Upper lobe of right lung (tissue), 1 donor: ENCODE measurements around the gene TUBB. TPM values are rescaled to one million over a fixed set of nuclear protein-coding genes. Genes with fewer than 3 reads are reported as not detected.

ENCODE experiments used
- ATAC-seq: fragments of 200-7000 bp; cut with Tn5 transposase; one replicate; pipeline ENCODE4 v1.9.1; 2020; ENCODE audit warnings: mild to moderate bottlenecking, moderate library complexity
- DNase-seq: peaks from one replicate; pipeline ENCODE4 v3.0.0-alpha.2; 2020
- H3K27ac ChIP-seq: fragments of 200-600 bp; one replicate; pipeline ENCODE4 v1.8.0; 2022
- H3K27me3 ChIP-seq: fragments of 200-600 bp; one replicate; pipeline ENCODE4 v1.8.0; 2022; ENCODE audit warnings: mild to moderate bottlenecking
- H3K36me3 ChIP-seq: fragments of 200-600 bp; one replicate; pipeline ENCODE4 v1.8.0; 2022
- H3K4me1 ChIP-seq: fragments of 200-600 bp; one replicate; pipeline ENCODE4 v1.8.0; 2022
- H3K4me3 ChIP-seq: fragments of 200-600 bp; one replicate; pipeline ENCODE4 v1.8.0; 2022; ENCODE audit warnings: mild to moderate bottlenecking
- H3K9me3 ChIP-seq: fragments of 200-600 bp; one replicate; pipeline ENCODE4 v1.8.0; 2022
- intact Hi-C: fragments of 100-400 bp; cut with DNase I; formaldehyde crosslinking; loops from one replicate; pipeline ENCODE4 v1.11.0; 2022
- total RNA-seq: library from RNA; stranded (reverse); fragmentation: NEBNext Ultra II Directional; extraction: Animal tissue kit (Norgen Biotek cat#: 25700); gene quantifications from one replicate; pipeline ENCODE4 v1.2.1, GENCODE V29; 2021
- TF ChIP-seq, protein P1 (sequence below): fragments of 200-600 bp; IDR thresholded peaks from one replicate; pipeline ENCODE4 v1.8.0; 2022; ENCODE audit warnings: antibody characterized with exemption
- donor health status: DM: no; HTN: yes; CAD: no; lungs with severe emphysema.

Gene TUBB
- total RNA-seq, 1 donor from 2014 or later: 243 TPM

DNA sequence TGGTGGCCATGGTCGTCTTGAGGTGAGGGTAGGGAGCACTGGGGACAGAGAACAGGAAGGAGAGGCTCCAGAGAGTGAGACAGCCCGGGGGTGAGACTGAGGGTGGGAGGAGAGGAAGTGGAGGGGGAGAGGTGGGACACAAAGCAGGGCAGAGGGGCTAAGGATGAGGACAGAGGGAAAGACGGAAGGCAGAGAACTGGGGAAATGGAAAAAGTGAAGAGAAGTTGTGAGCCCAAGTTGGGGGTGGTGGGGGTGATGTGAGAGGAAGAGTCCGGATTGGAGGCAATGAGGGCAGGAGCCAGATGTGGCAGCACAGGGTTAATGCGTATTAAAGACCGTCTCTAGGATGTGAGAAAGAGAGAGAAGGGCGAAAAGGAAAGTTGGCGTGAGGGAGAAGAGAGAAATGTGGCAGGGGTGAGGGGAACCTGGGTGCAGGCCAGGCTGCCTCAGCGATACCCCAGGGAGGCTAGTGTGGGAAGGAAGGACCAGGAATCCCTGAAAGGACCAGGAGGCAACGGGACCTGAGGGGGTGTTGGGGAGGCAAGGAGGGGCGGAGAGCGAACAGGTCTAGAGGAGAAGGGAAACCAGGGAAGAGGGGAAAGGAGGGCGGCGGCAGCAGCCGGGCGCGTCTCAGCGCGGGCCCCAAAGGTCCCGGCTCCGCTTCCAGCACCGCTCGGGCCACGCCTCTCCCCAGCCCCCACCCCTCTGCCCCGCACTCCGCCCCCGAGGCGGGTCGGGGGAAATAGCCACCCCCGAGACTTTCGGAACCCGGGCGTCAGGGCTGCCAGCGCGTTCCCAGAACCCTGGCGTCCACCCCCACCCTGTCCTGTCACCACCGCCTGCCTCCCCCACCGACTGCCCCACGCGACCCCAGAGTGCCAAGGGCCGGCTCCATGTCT, 33.9 kb upstream of the TUBB start, which contains the start of gene PPP1R18:
Gene PPP1R18 (minus strand): TSS at position 637 of the 899 bp plus-strand sequence. CDS start 627 bp downstream, at position 10.
- Histone ChIP-seq H3K9me3 (no peaks in the 10 kb centered on the region), H3K4me3 (peak within 1 kb of the TSS; percentile 78), H3K4me1 (peaks cover 46% of the 10 kb centered on the region), H3K27ac (peak within 1 kb of the TSS; percentile 92), H3K36me3 (no peaks in the 10 kb centered on the region), H3K27me3 (no peaks in the 10 kb centered on the region)
- intact Hi-C loops: no loop called here
- TF ChIP-seq, protein P1, sequence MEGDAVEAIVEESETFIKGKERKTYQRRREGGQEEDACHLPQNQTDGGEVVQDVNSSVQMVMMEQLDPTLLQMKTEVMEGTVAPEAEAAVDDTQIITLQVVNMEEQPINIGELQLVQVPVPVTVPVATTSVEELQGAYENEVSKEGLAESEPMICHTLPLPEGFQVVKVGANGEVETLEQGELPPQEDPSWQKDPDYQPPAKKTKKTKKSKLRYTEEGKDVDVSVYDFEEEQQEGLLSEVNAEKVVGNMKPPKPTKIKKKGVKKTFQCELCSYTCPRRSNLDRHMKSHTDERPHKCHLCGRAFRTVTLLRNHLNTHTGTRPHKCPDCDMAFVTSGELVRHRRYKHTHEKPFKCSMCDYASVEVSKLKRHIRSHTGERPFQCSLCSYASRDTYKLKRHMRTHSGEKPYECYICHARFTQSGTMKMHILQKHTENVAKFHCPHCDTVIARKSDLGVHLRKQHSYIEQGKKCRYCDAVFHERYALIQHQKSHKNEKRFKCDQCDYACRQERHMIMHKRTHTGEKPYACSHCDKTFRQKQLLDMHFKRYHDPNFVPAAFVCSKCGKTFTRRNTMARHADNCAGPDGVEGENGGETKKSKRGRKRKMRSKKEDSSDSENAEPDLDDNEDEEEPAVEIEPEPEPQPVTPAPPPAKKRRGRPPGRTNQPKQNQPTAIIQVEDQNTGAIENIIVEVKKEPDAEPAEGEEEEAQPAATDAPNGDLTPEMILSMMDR: no peak
- DNase-seq (peak; percentile 89), ATAC-seq (peak; percentile 54)

DNA sequence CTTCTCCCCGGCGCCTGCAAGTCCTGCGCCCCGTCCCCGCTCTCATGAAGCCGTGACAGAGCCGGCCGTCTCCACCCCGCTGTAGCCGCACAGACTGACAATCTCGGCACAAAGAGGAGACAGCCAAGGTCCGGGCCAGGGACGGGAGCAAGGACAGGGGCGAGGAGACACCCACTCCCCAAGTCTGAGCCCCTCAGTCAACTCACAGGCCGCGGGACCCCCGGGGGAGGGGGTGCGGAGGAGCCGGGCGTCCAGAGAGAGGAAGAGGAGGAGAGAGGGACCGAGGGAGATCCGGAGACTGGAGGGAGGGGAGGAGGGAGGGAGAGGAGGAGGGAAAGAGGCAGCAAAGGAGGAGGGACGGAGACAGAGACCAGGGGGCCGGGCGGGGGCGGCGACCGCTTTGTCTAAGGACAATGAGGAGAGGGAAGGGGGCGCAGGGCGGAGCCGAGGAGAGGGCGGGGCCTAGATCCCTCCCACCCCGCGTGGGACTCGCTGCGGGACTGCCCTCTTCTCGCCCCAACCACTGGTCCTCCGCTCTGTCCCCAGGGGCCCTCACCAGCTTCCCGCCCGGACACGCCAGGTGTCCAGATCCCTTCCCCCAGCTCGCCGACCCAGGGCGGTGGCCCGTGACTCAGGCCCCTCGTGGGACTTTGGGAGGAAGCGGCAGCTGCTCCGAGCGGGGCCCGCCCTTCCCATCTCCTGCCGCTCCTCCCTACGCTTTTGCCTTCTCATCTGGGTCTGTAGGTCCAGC, 33.1 kb upstream of the TUBB start:
- ATAC-seq (peak; percentile 70), DNase-seq (peak; percentile 94)
- Histone ChIP-seq H3K4me1 (peaks cover 42% of the 10 kb centered on the region), H3K27me3 (no peaks in the 10 kb centered on the region), H3K27ac (peak overlapping the region; percentile 92), H3K4me3 (peak overlapping the region; percentile 78), H3K9me3 (no peaks in the 10 kb centered on the region), H3K36me3 (no peaks in the 10 kb centered on the region)
- TF ChIP-seq, protein P1: no peak
- intact Hi-C loops: no loop called here

DNA sequence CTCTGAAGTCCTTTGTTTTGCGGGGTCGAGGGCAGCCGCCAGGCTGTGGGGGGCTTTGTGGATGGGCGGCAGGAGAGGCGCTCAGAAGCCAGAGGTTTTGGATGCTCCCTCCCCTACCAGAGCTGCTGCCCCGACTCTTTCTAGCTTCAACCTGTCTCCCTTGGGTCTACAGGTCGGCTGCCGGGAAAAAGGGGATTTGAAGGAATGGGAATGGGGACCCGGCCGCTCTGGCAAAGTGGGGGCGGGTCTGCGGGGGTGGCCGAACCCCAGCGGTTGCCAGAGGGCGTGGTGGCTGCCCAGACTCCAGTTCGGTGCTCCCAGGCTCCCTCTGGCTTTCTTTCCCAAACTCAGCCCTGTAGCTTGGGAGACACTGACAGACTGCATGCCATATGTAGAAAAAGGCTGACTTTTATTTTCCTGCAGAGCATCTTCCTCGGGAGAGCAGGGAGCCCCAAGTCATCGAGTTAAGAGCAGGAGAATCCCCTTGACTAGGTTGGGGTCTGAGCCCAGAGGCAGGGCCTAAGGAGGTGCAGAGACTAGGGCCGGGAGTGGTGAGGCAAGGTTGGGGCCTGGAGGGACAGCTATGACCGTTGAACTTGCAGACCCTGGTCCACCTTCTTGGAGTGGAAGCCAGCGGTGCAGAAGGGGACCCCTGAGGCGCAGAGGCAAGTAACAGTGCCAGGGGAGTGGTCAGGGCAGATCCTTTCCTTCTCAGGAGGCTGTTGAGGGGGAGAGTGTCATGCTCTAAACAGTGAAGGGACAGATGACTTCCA, 32.3 kb upstream of the TUBB start:
- Histone ChIP-seq H3K4me1 (peaks cover 39% of the 10 kb centered on the region), H3K4me3 (peak overlapping the region; percentile 78), H3K36me3 (no peaks in the 10 kb centered on the region), H3K27ac (peak overlapping the region; percentile 92), H3K27me3 (no peaks in the 10 kb centered on the region), H3K9me3 (no peaks in the 10 kb centered on the region)
- DNase-seq (no peak), ATAC-seq (no peak)
- TF ChIP-seq, protein P1: no peak
- intact Hi-C loops: no loop called here

DNA sequence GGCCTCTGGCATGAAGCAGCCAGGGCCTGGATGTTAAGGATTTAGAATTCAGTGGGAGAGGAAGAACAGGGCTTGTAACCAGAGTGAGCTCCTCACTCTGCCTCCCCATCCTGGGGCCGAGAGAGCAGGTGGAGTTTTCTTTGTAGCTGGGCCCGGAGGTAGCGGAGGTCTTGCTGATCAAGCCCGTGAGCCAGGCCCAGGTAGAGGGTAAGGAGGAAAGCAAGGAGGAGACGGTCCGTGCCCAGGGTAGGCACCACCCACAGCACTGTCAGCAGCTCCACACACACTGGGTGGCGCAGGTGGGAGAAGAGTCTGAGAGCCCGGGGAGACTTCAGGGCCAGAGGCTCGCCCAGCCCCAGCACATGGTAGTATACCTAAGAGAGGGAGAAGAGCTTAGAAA, 31.6 kb upstream of the TUBB start:
- Histone ChIP-seq H3K9me3 (no peaks in the 10 kb centered on the region), H3K4me1 (peaks cover 33% of the 10 kb centered on the region), H3K27me3 (no peaks in the 10 kb centered on the region), H3K36me3 (no peaks in the 10 kb centered on the region), H3K4me3 (peak overlapping the region; percentile 78), H3K27ac (peak overlapping the region; percentile 92)
- no peak for ATAC-seq
- intact Hi-C loops: no loop called here
- TF ChIP-seq, protein P1: no peak
- DNase-seq: no peak
